GM21515 (cell line): ENCODE measurements around the gene POLR2L.

Experiments
- ATAC-seq: cut with Tn5 transposase; IDR thresholded peaks from one replicate; pipeline ENCODE4 v1.9.1; 2021; ENCODE audit not compliant: unreplicated experiment

POLR2L gene

DNA sequence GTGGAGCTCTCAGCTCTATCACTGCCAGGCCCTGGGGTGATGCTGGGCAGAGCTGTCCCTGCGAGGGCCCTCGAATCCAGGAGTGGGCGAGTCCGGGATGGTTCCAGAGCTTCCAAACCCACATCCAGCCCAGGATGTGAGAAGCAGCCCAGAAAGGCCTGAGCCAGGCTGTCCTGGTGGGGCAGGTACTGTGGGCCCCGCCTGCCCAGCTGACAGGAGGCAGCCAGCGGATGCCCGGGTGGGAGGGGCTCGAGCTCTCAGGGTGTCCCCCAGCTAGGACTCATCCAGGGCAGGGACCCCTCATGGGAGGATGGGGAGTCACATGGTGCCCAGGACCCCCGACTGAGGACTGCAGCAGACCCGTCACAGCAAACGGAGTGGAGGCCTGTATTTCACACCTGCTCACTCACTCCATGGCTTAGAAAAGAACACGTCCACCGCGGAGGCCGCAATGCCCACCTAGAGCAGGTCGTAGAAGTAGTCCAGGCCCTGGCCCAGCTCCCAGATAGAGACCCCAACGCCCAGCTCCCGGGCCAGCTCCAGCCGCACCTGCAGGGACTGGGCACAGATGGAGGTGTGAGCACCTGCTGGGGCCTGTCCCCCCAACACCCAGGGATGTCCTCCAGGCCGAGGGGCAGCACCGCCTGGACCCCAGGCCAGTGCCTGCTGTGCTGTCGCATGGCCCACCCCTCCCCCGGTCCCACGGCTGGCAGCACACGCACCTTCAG lies 27.2 kb upstream of the POLR2L start:
- ATAC-seq = no peak

GRCh38 chr11:868802-869201 lies 26.5 kb upstream of the POLR2L start:
- ATAC-seq = no peak

DNA sequence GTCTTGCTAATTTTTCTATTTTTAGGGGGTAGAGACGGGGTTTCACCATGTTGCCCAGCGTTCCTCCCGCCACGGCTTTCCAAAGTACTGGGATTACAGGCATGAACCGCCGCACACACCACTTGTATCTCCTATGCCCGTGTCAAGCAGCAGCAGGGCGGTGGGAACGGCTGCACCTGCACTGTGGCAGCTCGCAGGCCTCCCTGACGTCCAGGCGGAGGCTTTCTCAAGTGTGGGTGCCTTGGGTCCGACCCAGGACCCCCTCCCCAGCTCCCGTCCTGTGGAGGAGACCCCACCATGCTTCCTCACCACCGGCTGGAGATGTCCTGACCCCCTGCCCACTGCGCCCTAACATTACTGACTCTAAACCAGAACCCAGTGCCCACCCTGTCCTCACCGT lies 26.1 kb upstream of the POLR2L start:
- no peak for ATAC-seq

- no peak for ATAC-seq
Measured at GRCh38 chr11:867856-868358, 25.6 kb upstream of the POLR2L start.

GRCh38 chr11:866481-866880 lies 24.2 kb upstream of the POLR2L start:
- no peak for ATAC-seq

GRCh38 chr11:865462-866430 lies 23.4 kb upstream of the POLR2L start:
- ATAC-seq = no peak

GRCh38 chr11:864898-865297 lies 22.6 kb upstream of the POLR2L start:
- ATAC-seq = no peak

DNA sequence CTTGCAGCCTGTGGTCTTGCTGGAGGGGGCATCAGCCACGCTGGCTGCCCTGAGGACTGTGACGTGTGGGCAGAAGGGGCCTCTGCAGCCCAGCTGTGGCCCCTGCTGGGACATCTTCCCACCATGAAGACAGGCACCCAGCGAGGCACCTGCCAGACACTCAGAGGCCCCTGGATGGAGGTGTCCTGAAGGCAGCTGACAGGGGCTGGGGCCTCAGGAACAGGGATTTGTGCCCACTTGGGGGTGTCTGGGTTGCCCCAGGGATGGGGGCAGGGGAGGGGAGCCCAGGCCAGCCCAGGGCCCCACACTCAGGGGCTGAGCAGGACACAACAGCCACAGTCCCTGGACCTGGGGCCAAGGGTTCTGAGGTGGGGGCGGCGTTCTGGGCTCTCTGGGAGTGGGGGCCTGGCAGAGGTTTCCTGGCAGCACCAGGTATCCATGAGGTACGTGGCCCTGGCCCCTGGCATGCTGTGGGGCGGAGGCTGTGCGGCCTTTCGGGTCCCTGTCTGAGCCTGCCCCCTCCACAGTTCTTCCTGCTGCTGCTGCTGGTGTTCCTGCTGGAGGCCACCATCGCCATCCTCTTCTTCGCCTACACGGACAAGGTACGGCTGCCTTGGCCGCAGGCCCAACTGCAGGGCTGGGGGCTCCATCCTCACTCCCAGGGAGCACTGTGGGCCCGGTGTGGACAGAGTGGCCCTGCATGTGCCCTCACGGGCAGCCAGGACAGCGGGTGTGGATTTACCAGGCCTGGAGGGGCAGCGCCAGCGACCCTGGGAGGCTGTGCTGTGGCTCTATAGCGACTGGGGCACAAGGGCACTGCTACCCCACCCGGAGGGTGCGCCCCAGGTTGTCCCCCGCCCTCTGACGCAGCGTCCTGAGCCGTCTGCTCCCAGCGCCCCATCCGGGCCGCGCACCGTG lies 21.8 kb upstream of the POLR2L start:
- no peak for ATAC-seq

GRCh38 chr11:863023-863909 lies 20.9 kb upstream of the POLR2L start:
- no peak for ATAC-seq

- ATAC-seq = no peak
Measured at GRCh38 chr11:862696-863022, 20.3 kb upstream of the POLR2L start.

DNA sequence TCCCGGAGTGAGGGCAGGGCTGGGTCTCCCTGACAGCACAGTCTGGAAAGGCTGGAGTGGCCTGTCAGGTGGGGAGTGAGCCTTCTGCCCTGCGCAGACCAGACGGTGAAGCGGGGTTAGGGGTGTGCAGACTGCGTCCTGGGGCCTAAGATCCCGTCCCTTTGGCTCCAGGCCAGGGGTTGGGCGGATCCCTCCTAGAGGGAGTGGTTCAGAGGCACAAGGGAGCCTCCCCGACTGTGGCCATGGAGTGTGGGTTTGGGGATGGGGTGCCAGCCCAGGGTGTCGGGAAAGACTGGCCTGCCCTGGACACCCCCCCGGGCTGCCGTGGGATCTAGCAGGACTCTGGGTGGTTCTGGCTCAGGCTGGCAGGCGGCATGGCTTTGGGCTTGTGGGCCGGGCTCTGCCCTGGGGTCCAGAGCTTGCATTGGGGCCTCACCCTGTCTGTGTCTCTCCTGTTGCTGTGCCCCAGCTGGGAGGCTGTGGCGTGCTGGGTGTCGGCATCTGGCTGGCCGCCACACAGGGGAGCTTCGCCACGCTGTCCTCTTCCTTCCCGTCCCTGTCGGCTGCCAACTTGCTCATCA lies 19.8 kb upstream of the POLR2L start:
- no peak for ATAC-seq

DNA sequence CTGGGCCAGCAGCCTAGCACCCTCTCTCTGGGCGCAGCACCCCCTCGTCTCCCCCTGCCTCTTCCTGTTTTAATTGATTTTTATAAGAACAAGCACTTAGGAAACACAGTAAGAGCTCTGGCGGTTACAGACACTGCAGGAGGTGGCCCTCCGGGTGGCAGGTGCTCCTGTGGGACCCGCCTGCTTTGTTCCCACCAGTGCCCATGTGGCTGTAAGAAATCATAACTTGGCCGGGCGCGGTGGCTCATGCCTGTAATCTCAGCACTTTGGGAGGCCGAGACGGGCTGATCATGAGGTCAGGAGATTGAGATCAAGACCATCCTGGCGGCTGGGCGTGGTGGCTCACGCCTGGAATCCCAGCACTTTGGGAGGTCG lies 18.8 kb upstream of the POLR2L start:
- no peak for ATAC-seq

- no peak for ATAC-seq
Measured at GRCh38 chr11:860234-861104, 18.1 kb upstream of the POLR2L start.

GRCh38 chr11:859394-860131 lies 17.2 kb upstream of the POLR2L start:
- no peak for ATAC-seq

DNA sequence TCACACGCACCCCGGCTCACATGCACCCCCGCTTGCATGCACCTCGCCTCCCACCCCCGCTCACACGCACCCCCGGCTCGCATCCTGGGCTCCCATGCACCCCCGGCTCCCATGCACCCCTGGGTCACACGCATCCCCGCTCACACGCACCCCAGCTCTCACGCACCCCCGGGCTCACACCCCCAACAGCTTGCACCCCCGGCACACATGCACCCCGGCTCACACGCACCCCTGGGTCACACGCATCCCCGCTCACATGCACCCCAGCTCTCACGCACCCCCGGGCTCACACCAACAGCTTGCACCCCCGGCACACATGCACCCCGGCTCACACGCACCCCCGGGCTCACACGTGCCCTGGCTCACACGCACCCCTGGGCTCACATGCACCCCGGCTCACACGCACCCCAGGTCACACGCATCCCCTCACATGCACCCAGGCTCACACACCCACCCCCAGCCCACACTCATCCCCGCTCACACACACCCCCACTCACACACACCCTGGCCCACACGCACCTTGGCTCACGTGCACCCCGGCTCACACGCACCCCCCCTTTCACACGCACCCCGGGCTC lies 16.5 kb upstream of the POLR2L start:
- ATAC-seq = no peak

- no peak for ATAC-seq
Measured at GRCh38 chr11:858053-858761, 15.9 kb upstream of the POLR2L start.

GRCh38 chr11:856397-856796 lies 14.1 kb upstream of the POLR2L start:
- ATAC-seq = no peak
